ENCODE measurements around the gene CCDC136. TPM values are rescaled to one million over a fixed set of nuclear protein-coding genes. Genes with fewer than 3 reads are reported as not detected.

The CCDC136 gene
- total RNA-seq, 2 experiments from 2014 or later = 8.8 to 8.9 TPM

DNA sequence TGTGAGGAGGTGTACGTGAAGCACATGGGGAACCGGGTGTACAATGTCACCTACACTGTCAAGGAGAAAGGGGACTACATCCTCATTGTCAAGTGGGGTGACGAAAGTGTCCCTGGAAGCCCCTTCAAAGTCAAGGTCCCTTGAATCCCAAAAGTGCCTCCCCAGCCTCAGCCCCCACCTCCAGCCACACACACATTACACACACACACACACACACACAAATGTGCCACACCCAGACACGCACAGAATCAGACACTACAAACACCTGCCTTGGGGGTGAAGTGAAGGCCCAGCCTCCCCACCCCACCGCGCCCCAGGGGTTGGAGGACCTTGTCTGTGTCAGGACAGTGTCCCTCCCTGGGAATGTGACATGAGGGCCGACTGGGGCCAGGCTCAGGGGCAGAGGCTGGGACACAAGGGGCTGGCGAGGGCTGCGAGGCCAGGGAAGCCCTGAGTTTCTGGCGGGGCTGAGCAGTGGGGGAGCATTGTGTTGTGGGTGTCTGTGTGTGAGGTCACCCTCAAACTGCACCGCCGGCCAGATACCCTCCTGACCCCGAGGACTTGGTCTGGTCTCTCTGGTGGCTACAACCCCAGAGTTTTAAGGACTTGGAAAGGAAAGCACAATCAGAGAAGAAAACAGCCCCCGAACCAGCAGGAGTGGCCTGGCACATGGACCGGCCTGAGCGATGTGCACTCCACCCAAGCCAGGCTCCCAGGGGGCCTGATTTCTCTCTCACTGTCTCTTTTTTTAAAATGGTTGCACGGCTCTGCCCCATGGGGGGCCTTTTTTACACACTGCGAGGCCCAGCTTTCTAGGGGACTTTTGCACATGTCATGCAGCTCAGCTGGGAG, 66.8 kb downstream of the CCDC136 start:
- no peak overlapping the region for H3K4me3 Mint-ChIP-seq
- H3K27me3 Mint-ChIP-seq = peaks cover 1% of the 10 kb centered on the region
- H3K27ac Mint-ChIP-seq = no peak overlapping the region
- peaks cover 7% of the 10 kb centered on the region for H3K4me1 Mint-ChIP-seq (ENCODE audit: low read depth)
- CTCF ChIA-PET = no interaction called here
- POLR2A ChIA-PET = no interaction called here
- peaks cover 5% of the 10 kb centered on the region for H3K36me3 Mint-ChIP-seq
- intact Hi-C loops (cut with micrococcal nuclease) = no loop called here
- no peaks in the 10 kb centered on the region for H3K9me3 Mint-ChIP-seq
- no peak for DNase-seq

DNA sequence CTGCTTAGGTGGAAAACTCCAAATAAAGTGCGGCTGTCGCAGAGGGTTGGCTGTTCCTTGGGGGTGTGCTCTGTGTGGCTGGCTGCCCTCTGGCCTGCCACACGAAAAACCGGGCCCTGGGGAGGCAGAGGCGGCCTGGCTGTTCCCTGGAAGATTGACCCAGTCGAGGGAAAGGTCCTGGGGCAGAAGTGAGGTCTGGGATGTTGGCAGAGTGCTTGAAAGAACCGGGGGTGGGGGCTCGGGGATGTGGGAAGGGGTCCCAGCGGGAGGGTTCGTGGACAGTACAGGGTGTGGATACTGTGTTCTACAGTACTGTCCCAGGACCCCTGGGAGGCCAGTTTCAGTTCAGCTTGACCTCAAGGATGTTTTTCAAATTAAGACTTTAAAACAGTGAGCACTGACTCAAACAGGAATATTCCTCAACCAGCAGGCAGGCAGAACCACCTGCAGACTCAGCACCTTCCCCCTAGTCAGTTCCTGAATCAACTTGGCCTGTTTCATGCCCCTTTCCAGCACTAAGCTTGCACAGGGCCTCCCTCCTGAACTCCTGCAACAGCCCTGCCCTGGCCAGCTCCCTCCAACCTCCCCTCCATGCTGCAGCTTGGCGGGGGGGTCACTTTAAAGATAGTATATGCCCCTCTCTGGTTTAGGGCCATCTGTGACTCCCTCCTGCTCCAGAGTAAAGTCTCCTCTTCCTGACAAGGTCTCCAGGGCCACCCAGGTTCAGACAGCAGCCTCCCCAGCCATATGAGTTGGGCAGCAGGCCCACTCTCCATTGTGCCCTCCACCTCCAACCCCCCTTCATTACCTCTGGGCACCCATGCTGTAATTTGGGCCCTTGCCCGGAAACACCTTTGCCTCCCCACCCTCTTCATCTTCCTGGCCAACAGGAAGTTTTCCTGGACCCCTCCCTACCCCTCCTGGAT, 67.7 kb downstream of the CCDC136 start:
- DNase-seq = no peak
- Mint-ChIP-seq H3K27ac (no peak overlapping the region), H3K36me3 (peaks cover 5% of the 10 kb centered on the region), H3K9me3 (no peaks in the 10 kb centered on the region), H3K4me1 (ENCODE audit: low read depth) (peaks cover 10% of the 10 kb centered on the region), H3K27me3 (peaks cover 1% of the 10 kb centered on the region), H3K4me3 (no peak overlapping the region)
- ChIA-PET CTCF (interaction anchor here (0.6 to 1.4 kb wide), 3 partner anchors 17 to 49 kb away, joined by 3 to 9 read pairs (median 7); no protein-coding TSS in a partner anchor), POLR2A (no interaction called here)
- intact Hi-C loops (cut with micrococcal nuclease) = loop anchor here (10.0 kb wide), 2 partner anchors 405 to 435 kb away; partner anchors contain the start of gene HILPDA

DNA sequence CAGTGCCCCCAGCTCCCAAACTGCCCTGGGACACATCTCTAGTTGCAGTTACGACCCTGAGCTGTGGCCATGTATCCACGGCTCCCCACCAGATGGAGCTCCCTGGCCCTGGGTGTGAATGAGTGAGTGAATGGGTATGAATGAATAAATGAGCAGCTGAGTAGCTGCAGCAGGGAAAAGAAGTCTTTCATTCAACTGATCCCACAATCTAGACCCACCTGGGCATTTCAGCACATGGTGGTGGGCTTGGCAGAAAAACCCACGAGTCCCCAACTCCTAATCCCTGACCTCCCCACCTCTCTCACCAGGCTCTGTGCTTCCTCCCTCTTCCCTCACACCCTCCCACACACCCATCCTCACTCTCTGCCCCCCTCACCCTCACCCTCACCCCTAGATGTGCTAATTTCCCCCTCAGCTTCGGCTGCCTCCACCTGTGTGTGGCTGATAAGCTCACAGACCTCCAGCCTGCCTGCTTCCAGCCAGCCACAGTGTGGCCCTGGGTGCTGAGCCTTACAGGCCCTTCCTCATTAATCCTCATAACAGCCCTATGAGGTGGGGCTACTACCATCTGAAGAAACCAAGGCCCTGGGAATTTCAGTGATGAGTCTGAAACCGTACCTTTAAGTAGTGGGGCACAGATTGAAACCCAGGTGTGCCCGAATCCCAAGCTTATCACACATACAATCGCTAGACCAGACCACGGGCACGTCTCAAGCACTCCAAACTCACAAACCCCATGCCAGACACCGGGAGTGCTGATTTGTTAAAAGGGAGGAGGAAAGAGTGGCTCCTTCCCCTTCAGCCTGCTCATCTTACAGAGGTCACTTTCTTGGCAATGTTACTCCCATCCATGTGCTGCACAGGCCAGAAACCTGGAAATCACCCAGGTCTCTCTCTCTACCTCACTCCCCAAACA, 68.6 kb downstream of the CCDC136 start:
- intact Hi-C loops (cut with micrococcal nuclease) = loop anchor here (10.0 kb wide), 2 partner anchors 406 to 436 kb away; partner anchors contain the start of gene HILPDA

DNA sequence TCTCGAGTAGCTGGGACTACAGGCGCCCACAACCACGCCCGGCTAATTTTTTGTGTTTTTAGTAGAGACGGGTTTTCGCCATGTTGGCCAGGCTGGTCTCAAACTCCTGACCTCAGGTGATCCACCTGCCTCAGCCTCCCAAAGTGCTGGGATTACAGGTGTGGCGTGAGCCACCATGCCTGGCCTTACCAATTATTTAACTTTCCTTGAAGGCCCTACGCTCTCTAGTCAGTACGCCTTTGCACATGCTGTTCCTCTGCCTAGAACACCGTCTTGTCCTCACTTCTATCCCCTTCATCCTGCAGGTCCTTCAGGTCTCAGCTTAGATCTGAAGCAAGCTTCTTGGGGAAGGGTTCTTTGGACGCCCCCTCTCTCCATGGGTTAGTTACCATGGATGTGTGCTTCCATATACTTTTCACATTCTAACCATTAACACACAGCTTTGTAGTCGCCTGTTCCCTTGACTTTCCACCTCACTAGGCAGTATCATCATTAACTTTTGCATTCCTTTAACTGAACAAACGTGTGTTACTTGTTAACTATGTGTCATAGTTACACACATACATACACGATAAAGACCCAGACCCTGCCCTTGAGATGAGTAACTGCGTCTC, 70.3 kb downstream of the CCDC136 start:
- DNase-seq = no peak
- peak overlapping the region; percentile 98 for H3K4me3 Mint-ChIP-seq
- ChIA-PET POLR2A (interaction anchor here (0.9 to 1.9 kb wide), 3 partner anchors 19 to 123 kb away, joined by 3 to 6 read pairs (median 4); partner anchors contain the start of gene CALU), CTCF (interaction anchor here (1.1 to 3.6 kb wide), 7 partner anchors 18 to 254 kb away, joined by 3 to 46 read pairs (median 13); no protein-coding TSS in a partner anchor)
- H3K4me1 Mint-ChIP-seq (ENCODE audit: low read depth) = peaks cover 14% of the 10 kb centered on the region
- H3K36me3 Mint-ChIP-seq = peaks cover 13% of the 10 kb centered on the region
- H3K27ac Mint-ChIP-seq = peak overlapping the region; percentile 84
- intact Hi-C loops (cut with micrococcal nuclease) = loop anchor here (2.0 to 10.0 kb wide), 4 partner anchors 71 to 437 kb away; partner anchors contain the start of genes CALU, CCDC136 and HILPDA
- peaks cover 1% of the 10 kb centered on the region for H3K27me3 Mint-ChIP-seq
- no peaks in the 10 kb centered on the region for H3K9me3 Mint-ChIP-seq

More for the DNA sequence above, 68.6 kb downstream of the CCDC136 start:
- H3K36me3 Mint-ChIP-seq = peaks cover 8% of the 10 kb centered on the region
- DNase-seq = no peak
- H3K9me3 Mint-ChIP-seq = no peaks in the 10 kb centered on the region
- ChIA-PET POLR2A (no interaction called here), CTCF (interaction anchor here (0.6 to 3.6 kb wide), 5 partner anchors 18 to 360 kb away, joined by 3 to 46 read pairs (median 7); no protein-coding TSS in a partner anchor)
- peaks cover 14% of the 10 kb centered on the region for H3K4me1 Mint-ChIP-seq (ENCODE audit: low read depth)
- H3K27me3 Mint-ChIP-seq = peaks cover 1% of the 10 kb centered on the region
- no peak overlapping the region for H3K4me3 Mint-ChIP-seq
- no peak overlapping the region for H3K27ac Mint-ChIP-seq

DNA sequence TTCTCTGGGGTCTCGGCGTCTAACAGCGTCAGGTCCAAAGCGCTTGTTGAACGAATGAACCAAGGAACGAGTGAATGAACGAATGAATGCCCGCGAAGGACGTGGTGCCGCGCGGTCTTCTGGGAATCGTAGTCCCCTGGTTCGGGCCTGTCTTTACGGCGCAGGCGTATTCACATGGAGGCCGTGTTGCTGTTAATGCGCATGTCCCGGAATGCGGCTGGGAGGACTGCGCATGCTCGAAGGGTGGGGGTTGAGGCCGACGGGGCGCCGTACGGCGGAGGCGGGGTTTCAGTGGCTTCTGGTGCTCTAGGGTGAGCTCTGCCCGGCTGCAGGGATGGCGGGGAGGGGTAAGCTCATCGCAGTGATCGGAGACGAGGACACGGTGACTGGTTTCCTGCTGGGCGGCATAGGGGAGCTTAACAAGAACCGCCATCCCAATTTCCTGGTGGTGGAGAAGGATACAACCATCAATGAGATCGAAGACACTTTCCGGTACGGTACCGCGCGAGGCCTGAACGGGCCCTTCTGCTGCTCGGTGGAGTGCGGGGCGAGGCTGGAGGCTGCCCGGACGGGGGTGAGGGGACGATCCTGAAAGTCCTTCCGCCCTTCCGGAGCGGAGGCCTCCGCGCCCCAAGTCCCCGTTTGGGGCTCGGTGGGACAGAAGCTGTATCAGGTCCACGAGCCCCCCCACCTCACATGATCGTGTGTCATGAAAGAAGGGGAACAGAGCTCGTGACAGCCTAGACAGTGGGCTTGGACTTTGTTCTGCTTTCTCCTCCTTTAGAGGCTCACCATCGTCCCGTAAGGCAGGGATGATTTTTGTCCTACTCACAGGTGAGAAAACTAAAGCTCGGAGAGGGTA, 71.0 kb downstream of the CCDC136 start, which contains the start of gene ATP6V1F:
Gene ATP6V1F, plus strand, starts transcription at position 286 of the 862 bp plus-strand sequence. Its CDS starts 49 bp downstream, at position 335.
- peaks cover 13% of the 10 kb centered on the region for H3K36me3 Mint-ChIP-seq
- intact Hi-C loops (cut with micrococcal nuclease) = loop anchor here (1.0 to 10.0 kb wide), 5 partner anchors 72 to 438 kb away; partner anchors contain the start of genes CALU, CCDC136 and HILPDA
- peak; percentile 100 for DNase-seq
- POLR2A ChIA-PET = interaction anchor here (0.9 to 1.9 kb wide), 4 partner anchors 18 to 362 kb away, joined by 3 to 6 read pairs (median 4); partner anchors contain the start of genes AHCYL2 and CALU
- peak within 1 kb of the TSS; percentile 84 for H3K27ac Mint-ChIP-seq
- H3K27me3 Mint-ChIP-seq = peaks cover 1% of the 10 kb centered on the region
- H3K4me3 Mint-ChIP-seq = peak within 1 kb of the TSS; percentile 98
- CTCF ChIA-PET = interaction anchor here (0.7 to 3.6 kb wide), 11 partner anchors 9 to 436 kb away, joined by 3 to 46 read pairs (median 6); no protein-coding TSS in a partner anchor
- H3K4me1 Mint-ChIP-seq (ENCODE audit: low read depth) = peaks cover 14% of the 10 kb centered on the region
- no peaks in the 10 kb centered on the region for H3K9me3 Mint-ChIP-seq

DNA sequence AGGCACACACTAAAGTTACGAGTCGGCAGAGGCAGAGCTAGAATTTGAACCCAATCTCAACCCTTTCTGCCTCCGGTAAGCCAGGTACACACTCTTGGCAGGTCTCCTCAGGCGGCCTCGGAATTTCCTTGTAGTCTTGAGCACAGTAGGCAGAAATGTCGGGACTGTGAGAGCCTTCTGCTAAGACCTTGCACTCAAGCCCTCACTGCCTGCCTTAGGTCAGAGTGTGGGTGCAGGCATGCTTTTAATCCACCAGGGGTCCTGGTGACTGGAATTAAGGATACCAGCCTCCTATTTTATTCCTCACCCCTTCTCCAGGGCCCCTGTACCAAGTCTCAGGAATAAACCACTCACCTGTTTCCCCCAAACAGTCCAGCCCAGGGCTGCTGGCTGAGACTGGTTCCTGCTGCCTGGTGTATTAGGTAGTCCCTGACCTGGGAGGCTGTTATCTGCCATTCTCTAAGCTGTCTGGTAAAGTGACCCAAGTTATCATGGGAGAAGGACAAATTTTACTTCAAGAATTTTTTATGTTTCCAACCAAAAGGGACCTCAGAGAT, 71.7 kb downstream of the CCDC136 start:
- Mint-ChIP-seq H3K36me3 (peaks cover 13% of the 10 kb centered on the region), H3K4me3 (peak overlapping the region; percentile 98), H3K9me3 (no peaks in the 10 kb centered on the region), H3K27ac (peak overlapping the region; percentile 84), H3K27me3 (peaks cover 1% of the 10 kb centered on the region), H3K4me1 (ENCODE audit: low read depth) (peaks cover 15% of the 10 kb centered on the region)
- intact Hi-C loops (cut with micrococcal nuclease) = loop anchor here (1.0 to 10.0 kb wide), 5 partner anchors 73 to 439 kb away; partner anchors contain the start of genes CALU, CCDC136 and HILPDA
- ChIA-PET POLR2A (interaction anchor here (1.1 to 1.9 kb wide), 2 partner anchors 18 to 361 kb away, joined by 3 to 6 read pairs; partner anchors contain the start of gene AHCYL2), CTCF (interaction anchor here (0.7 to 3.6 kb wide), 14 partner anchors 9 to 437 kb away, joined by 3 to 46 read pairs (median 5); no protein-coding TSS in a partner anchor)
- peak; percentile 62 for DNase-seq

DNA sequence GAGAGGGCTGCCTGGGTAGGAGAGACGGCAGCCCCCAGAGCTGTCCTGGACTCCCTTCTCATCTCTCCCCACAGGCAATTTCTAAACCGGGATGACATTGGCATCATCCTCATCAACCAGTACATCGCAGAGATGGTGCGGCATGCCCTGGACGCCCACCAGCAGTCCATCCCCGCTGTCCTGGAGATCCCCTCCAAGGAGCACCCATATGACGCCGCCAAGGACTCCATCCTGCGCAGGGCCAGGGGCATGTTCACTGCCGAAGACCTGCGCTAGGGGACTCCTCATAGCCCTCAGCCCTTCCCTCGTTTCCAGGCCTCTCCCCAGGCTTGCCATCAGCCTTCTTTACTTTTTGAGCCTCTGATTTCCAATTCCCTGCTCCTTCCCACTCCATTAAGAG, 73.5 kb downstream of the CCDC136 start:
- Mint-ChIP-seq H3K36me3 (peaks cover 13% of the 10 kb centered on the region), H3K4me3 (no peak overlapping the region), H3K9me3 (no peaks in the 10 kb centered on the region), H3K27ac (no peak overlapping the region), H3K27me3 (peaks cover 3% of the 10 kb centered on the region), H3K4me1 (ENCODE audit: low read depth) (peaks cover 23% of the 10 kb centered on the region)
- POLR2A ChIA-PET = no interaction called here
- intact Hi-C loops (cut with micrococcal nuclease) = loop anchor here (10.0 kb wide), 2 partner anchors 411 to 441 kb away; partner anchors contain the start of gene HILPDA
- no peak for DNase-seq
- CTCF ChIA-PET = interaction anchor here (0.9 kb wide), 1 partner anchor 18 kb away, joined by 3 read pairs; no protein-coding TSS in a partner anchor

DNA sequence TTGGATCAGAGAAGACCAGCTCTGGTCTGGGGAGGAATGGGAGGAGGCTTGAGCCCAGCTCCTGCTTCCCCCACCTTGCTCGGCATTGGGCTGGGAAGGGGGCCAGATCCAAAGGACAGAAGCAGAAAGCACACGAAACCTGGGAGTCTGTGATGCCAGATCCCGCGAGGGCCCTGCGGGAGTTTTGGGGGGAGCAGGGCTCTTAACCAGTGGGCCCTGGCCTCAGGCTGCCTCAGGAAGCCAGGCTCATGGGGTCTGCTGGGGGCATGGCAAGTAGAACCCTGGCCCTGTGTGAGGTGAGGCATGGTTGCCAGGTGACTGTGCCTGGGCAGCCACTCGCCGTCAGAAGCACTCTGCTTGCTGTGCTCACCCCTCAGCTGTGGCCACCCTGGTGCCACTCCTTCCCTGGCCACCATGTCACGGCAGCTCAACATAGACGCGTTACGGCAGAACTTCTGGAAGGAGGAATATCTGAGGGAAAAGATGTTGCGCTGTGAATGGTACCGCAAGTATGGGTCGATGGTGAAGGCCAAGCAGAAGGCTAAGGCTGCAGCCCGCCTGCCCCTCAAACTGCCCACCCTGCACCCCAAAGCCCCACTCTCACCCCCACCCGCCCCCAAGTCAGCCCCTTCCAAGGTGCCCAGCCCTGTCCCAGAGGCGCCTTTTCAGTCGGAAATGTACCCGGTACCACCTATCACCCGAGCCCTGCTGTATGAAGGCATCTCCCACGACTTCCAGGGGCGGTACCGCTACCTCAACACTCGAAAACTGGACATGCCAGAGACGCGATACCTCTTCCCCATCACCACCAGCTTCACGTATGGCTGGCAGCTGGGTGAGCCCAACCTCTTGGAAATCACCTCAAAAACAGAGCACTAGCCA, 74.5 kb downstream of the CCDC136 start:
- CTCF ChIA-PET = interaction anchor here (0.7 kb wide), 1 partner anchor 17 kb away, joined by 3 read pairs; no protein-coding TSS in a partner anchor
- POLR2A ChIA-PET = no interaction called here
- H3K9me3 Mint-ChIP-seq = no peaks in the 10 kb centered on the region
- intact Hi-C loops (cut with micrococcal nuclease) = loop anchor here (10.0 kb wide), 2 partner anchors 411 to 441 kb away; partner anchors contain the start of gene HILPDA
- H3K4me1 Mint-ChIP-seq (ENCODE audit: low read depth) = peaks cover 24% of the 10 kb centered on the region
- H3K27me3 Mint-ChIP-seq = peaks cover 4% of the 10 kb centered on the region
- no peak overlapping the region for H3K27ac Mint-ChIP-seq
- no peak for DNase-seq
- H3K4me3 Mint-ChIP-seq = no peak overlapping the region
- H3K36me3 Mint-ChIP-seq = peaks cover 13% of the 10 kb centered on the region

Data from activated CD4-positive, alpha-beta memory T cell treated with anti-CD3 and anti-CD28 coated beads for 36 hours (primary cell).